Measurements from ENCODE around the gene TGM2. TPM values are rescaled to one million over a fixed set of nuclear protein-coding genes. Genes with fewer than 3 reads are reported as not detected.

The TGM2 gene
- total RNA-seq, 2 donors from 2014 or later: 0.27 to 0.37 TPM

- Mint-ChIP-seq H3K27me3 (ENCODE audit: insufficient read depth) (peaks cover 5% of the 10 kb centered on the region), H3K9me3 (no peaks in the 10 kb centered on the region), H3K36me3 (ENCODE audit: low read depth) (no peaks in the 10 kb centered on the region), H3K4me3 (no peak overlapping the region), H3K4me1 (peaks cover 6% of the 10 kb centered on the region), H3K27ac (no peak overlapping the region)
- WGBS, 2 experiments (ENCODE audit: insufficient coverage in 1 of 2, insufficient read length in 1 of 2): 89 to 93% methylated on average over 7 of the region's 7 CpGs
- H3K9ac ChIP-seq (ENCODE audit: extremely low read depth, low read length, poor library complexity, severe bottlenecking): no peak overlapping the region
- no peak overlapping the region for H3K27ac ChIP-seq (ENCODE audit: low read depth, low read length)
- no peaks in the 10 kb centered on the region for H3K9me3 ChIP-seq (ENCODE audit: control insufficient read depth, low read length)
- no peaks in the 10 kb centered on the region for H3K36me3 ChIP-seq (ENCODE audit: control insufficient read depth, insufficient read depth, low read length)
- DNase-seq: peak; percentile 15
- TF ChIP-seq, protein P1, sequence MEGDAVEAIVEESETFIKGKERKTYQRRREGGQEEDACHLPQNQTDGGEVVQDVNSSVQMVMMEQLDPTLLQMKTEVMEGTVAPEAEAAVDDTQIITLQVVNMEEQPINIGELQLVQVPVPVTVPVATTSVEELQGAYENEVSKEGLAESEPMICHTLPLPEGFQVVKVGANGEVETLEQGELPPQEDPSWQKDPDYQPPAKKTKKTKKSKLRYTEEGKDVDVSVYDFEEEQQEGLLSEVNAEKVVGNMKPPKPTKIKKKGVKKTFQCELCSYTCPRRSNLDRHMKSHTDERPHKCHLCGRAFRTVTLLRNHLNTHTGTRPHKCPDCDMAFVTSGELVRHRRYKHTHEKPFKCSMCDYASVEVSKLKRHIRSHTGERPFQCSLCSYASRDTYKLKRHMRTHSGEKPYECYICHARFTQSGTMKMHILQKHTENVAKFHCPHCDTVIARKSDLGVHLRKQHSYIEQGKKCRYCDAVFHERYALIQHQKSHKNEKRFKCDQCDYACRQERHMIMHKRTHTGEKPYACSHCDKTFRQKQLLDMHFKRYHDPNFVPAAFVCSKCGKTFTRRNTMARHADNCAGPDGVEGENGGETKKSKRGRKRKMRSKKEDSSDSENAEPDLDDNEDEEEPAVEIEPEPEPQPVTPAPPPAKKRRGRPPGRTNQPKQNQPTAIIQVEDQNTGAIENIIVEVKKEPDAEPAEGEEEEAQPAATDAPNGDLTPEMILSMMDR (conservative IDR thresholded peaks at IDR 0.05): no peak
- H3K4me3 ChIP-seq (ENCODE audit: low read length): no peak overlapping the region
- H3K4me1 ChIP-seq (ENCODE audit: control insufficient read depth, insufficient read depth, low read length): no peaks in the 10 kb centered on the region
- H3K27me3 ChIP-seq (ENCODE audit: control insufficient read depth, insufficient read depth, low read length, poor library complexity, severe bottlenecking): no peaks in the 10 kb centered on the region
These were observed 30.5 kb upstream of the TGM2 start for GRCh38 chr20:38195521-38195920.

DNA sequence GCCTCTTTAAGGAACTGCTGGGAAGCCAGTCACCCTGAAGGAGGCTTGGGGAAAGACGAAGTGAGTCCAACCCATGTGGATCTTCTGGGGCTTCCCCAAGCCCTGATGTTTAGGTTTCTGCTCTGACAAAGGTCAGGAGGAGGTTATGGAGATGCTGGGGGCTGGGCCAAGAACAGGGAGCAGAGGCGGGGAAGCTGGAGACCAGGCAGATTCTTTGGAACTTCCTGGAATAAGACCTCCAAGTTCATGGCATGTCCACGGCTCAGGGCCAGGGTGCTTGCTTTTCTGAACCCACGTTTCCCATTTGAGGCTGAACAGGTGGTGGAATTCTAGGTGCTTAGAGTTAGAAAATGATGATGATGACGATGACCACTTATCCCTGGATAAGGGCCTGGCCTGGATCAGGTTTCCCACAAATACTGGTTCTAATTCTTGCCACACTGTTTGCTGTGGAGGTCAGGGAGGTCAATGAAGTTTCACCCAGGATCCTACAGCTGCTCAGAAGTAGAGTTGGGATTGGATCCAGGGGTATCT, 30.0 kb upstream of the TGM2 start:
- 91 to 95% methylated on average over 5 of the region's 5 CpGs for WGBS, 2 experiments (ENCODE audit: insufficient coverage in 1 of 2, insufficient read length in 1 of 2)
- Histone ChIP-seq H3K4me3 (ENCODE audit: low read length) (no peak overlapping the region), H3K27ac (ENCODE audit: low read depth, low read length) (no peak overlapping the region), H3K9me3 (ENCODE audit: control insufficient read depth, low read length) (no peaks in the 10 kb centered on the region), H3K27me3 (ENCODE audit: control insufficient read depth, insufficient read depth, low read length, poor library complexity, severe bottlenecking) (no peaks in the 10 kb centered on the region), H3K4me1 (ENCODE audit: control insufficient read depth, insufficient read depth, low read length) (no peaks in the 10 kb centered on the region), H3K36me3 (ENCODE audit: control insufficient read depth, insufficient read depth, low read length) (no peaks in the 10 kb centered on the region), H3K9ac (ENCODE audit: extremely low read depth, low read length, poor library complexity, severe bottlenecking) (no peak overlapping the region)
- no peaks in the 10 kb centered on the region for H3K9me3 Mint-ChIP-seq
- TF ChIP-seq, protein P1 (conservative IDR thresholded peaks at IDR 0.05): no peak
- no peaks in the 10 kb centered on the region for H3K36me3 Mint-ChIP-seq (ENCODE audit: low read depth)
- no peak overlapping the region for H3K4me3 Mint-ChIP-seq
- DNase-seq: peak; percentile 29
- H3K27me3 Mint-ChIP-seq (ENCODE audit: insufficient read depth): peaks cover 5% of the 10 kb centered on the region
- no peak overlapping the region for H3K27ac Mint-ChIP-seq
- H3K4me1 Mint-ChIP-seq: peaks cover 6% of the 10 kb centered on the region

DNA sequence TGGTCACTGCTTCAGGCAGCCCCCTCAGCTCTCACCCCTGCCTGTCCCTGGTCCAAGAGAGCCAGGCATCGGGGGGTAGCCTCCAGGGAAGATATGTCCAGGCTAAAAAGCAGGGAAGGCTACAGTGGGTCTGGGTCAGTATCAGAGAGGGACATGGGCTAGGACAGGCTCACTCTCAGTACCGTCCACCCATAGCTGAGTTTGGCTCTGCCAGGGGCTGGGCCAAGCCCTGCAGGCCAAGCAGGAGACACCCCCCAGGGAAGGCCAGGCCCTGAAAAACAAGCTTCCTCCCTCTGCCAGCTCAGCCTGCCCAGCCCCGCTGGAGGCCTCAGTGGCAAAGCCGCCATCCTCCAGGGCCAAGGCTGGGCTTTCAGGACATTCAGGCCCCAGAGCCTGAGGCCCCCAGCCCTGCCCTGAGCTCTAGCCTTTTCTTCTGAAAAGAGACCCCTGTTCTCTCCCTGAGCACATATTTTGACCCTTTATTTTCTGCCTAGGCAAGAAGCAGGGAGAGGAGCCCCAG, 28.6 kb upstream of the TGM2 start:
- H3K4me3 ChIP-seq (ENCODE audit: low read length): no peak overlapping the region
- H3K4me1 ChIP-seq (ENCODE audit: control insufficient read depth, insufficient read depth, low read length): no peaks in the 10 kb centered on the region
- H3K36me3 Mint-ChIP-seq (ENCODE audit: low read depth): no peaks in the 10 kb centered on the region
- no peaks in the 10 kb centered on the region for H3K9me3 ChIP-seq (ENCODE audit: control insufficient read depth, low read length)
- no peak overlapping the region for H3K27ac ChIP-seq (ENCODE audit: low read depth, low read length)
- H3K27me3 ChIP-seq (ENCODE audit: control insufficient read depth, insufficient read depth, low read length, poor library complexity, severe bottlenecking): no peaks in the 10 kb centered on the region
- 90 to 95% methylated on average over 3 to 4 of the region's 4 CpGs for WGBS, 2 experiments (ENCODE audit: insufficient coverage in 1 of 2, insufficient read length in 1 of 2)
- TF ChIP-seq, protein P1 (conservative IDR thresholded peaks at IDR 0.05): no peak
- no peak overlapping the region for H3K4me3 Mint-ChIP-seq
- H3K27ac Mint-ChIP-seq: no peak overlapping the region
- H3K9me3 Mint-ChIP-seq: no peaks in the 10 kb centered on the region
- H3K36me3 ChIP-seq (ENCODE audit: control insufficient read depth, insufficient read depth, low read length): no peaks in the 10 kb centered on the region
- H3K4me1 Mint-ChIP-seq: peaks cover 6% of the 10 kb centered on the region
- peaks cover 5% of the 10 kb centered on the region for H3K27me3 Mint-ChIP-seq (ENCODE audit: insufficient read depth)
- H3K9ac ChIP-seq (ENCODE audit: extremely low read depth, low read length, poor library complexity, severe bottlenecking): no peak overlapping the region
- peak; percentile 17 for DNase-seq
